CD14-positive monocyte (primary cell): ENCODE measurements around the gene RAB37. TPM values are rescaled to one million over a fixed set of nuclear protein-coding genes. Genes with fewer than 3 reads are reported as not detected.
A peak's percentile ranks its signal among the peaks of the same experiment; 100 is the strongest.

Experiments
- DNase-seq, 3 donors: peaks; one replicate each; pipeline ENCODE4 v3.0.0-alpha.2; 2011 to 2022
- H2AFZ ChIP-seq: 2 replicates; pipeline ENCODE4 v1.6.0; 2012; ENCODE audit warnings: mild to moderate bottlenecking, low read depth, low read length, inconsistent platforms; ENCODE audit not compliant: insufficient read depth, poor library complexity, severe bottlenecking
- H3K27ac ChIP-seq, 2 donors: 1 replicate in 1 of 2; 2 replicates in 1 of 2; pipeline ENCODE4 v1.5.1; 2012 to 2013; ENCODE audit warnings: low read length in 2 of 2, control low read depth in 1 of 2, inconsistent platforms in 1 of 2, low read depth in 1 of 2, mild to moderate bottlenecking in 1 of 2
- H3K27me3 ChIP-seq, 2 donors: one replicate each; pipeline versions ENCODE4 v1.6.0 to v1.6.1; 2011 to 2013; ENCODE audit warnings: low read length in 2 of 2; ENCODE audit not compliant: control insufficient read depth in 2 of 2, insufficient read depth in 2 of 2
- H3K36me3 ChIP-seq, 2 donors: replicated peaks in 1 of 2; 1 replicate in 1 of 2; 2 replicates in 1 of 2; pipeline versions ENCODE4 v1.5.1 to v1.6.1; 2012 to 2013; ENCODE audit warnings: low read length in 2 of 2, control low read depth in 1 of 2, inconsistent platforms in 1 of 2, mild to moderate bottlenecking in 1 of 2; ENCODE audit not compliant: insufficient read depth in 2 of 2, control insufficient read depth in 1 of 2
- H3K4me1 ChIP-seq, 2 donors: 1 replicate in 1 of 2; 2 replicates in 1 of 2; pipeline versions ENCODE4 v1.5.1 to v1.6.1; 2012 to 2013; ENCODE audit warnings: low read length in 2 of 2, control low read depth in 1 of 2, inconsistent platforms in 1 of 2, mild to moderate bottlenecking in 1 of 2, moderate library complexity in 1 of 2; ENCODE audit not compliant: insufficient read depth in 2 of 2, control insufficient read depth in 1 of 2
- H3K4me2 ChIP-seq: replicated peaks from 2 replicates; pipeline ENCODE3; 2012; ENCODE audit warnings: low read length, moderate library complexity, mild to moderate bottlenecking; ENCODE audit not compliant: poor library complexity, severe bottlenecking; ENCODE audit errors: extremely low read depth
- H3K4me3 ChIP-seq, 3 experiments: fragments of 200-600 bp in 1 of 3; sonication (generic) in 1 of 3; replicated peaks in 1 of 3; 1 replicate in 2 of 3; 2 replicates in 1 of 3; pipeline ENCODE4 v1.5.1; 2011 to 2013; ENCODE audit warnings: low read length in 3 of 3, mild to moderate bottlenecking in 3 of 3, control low read depth in 2 of 3, low read depth in 2 of 3, inconsistent platforms in 1 of 3, moderate library complexity in 1 of 3
- H3K79me2 ChIP-seq: 2 replicates; pipeline ENCODE4 v1.6.0; 2012; ENCODE audit warnings: mild to moderate bottlenecking, control low read depth, inconsistent platforms, low read length, moderate library complexity; ENCODE audit not compliant: insufficient read depth
- H3K9ac ChIP-seq: 2 replicates; pipeline ENCODE4 v1.6.0; 2017; ENCODE audit warnings: low read length, mild to moderate bottlenecking; ENCODE audit not compliant: insufficient read depth, poor library complexity, severe bottlenecking
- H3K9me3 ChIP-seq, 2 donors: replicated peaks in 1 of 2; 1 replicate in 1 of 2; 2 replicates in 1 of 2; pipeline versions ENCODE4 v1.5.1 to v1.6.1; 2012 to 2013; ENCODE audit warnings: low read length in 2 of 2, control low read depth in 1 of 2; ENCODE audit not compliant: control insufficient read depth in 1 of 2, insufficient read depth in 1 of 2
- H4K20me1 ChIP-seq: 2 replicates; pipeline ENCODE4 v1.6.0; 2012; ENCODE audit warnings: mild to moderate bottlenecking, low read length, control low read depth, moderate library complexity; ENCODE audit not compliant: insufficient read depth
- H3K27ac Mint-ChIP-seq, 7 donors: one replicate each; pipeline ENCODE4 v1.8.0; 2020; ENCODE audit warnings: mild to moderate bottlenecking in 7 of 7, mixed read lengths in 7 of 7, moderate library complexity in 6 of 7, inconsistent platforms in 2 of 7
- H3K27me3 Mint-ChIP-seq, 3 donors: one replicate each; pipeline ENCODE4 v1.8.0; 2021 to 2022; ENCODE audit warnings: low read depth in 3 of 3, mild to moderate bottlenecking in 3 of 3, mixed read lengths in 3 of 3, moderate library complexity in 3 of 3, inconsistent platforms in 1 of 3
- H3K36me3 Mint-ChIP-seq, 2 donors: one replicate each; pipeline ENCODE4 v1.8.0; 2020; ENCODE audit warnings: mixed read lengths in 2 of 2, inconsistent platforms in 1 of 2, mild to moderate bottlenecking in 1 of 2
- H3K4me1 Mint-ChIP-seq: one replicate; pipeline ENCODE4 v1.8.0; 2020; ENCODE audit warnings: mild to moderate bottlenecking, mixed read lengths
- H3K4me3 Mint-ChIP-seq, 2 donors: one replicate each; pipeline ENCODE4 v1.8.0; 2020; ENCODE audit warnings: mild to moderate bottlenecking in 2 of 2, mixed read lengths in 2 of 2, moderate library complexity in 1 of 2
- H3K9me3 Mint-ChIP-seq, 7 donors: one replicate each; pipeline ENCODE4 v1.8.0; 2020 to 2022; ENCODE audit warnings: mixed read lengths in 7 of 7, mild to moderate bottlenecking in 6 of 7, moderate library complexity in 6 of 7, inconsistent platforms in 2 of 7
- WGBS: methylation state at CpG from one replicate; pipeline ENCODE4 v1.1.5; 2013; ENCODE audit warnings: missing lambda C conversion rate; ENCODE audit not compliant: insufficient coverage; 5-methylcytosine and 5-hydroxymethylcytosine counted together
- intact Hi-C, 2 donors: fragments of 100-400 bp; cut with micrococcal nuclease; formaldehyde crosslinking; loops; one replicate each; pipeline versions ENCODE4 v1.15.0 to v1.15.1; 2023
- polyA plus RNA-seq, 3 donors: library from polyadenylated mRNA; depleted of rRNA in 1 of 3; unstranded in 2 of 3; stranded (reverse) in 1 of 3; fragments of 300-500 nt in 2 of 3; fragments of >200 nt in 1 of 3; fragmentation: Illumina TruSeq in 2 of 3; gene quantifications; 1 replicate in 2 of 3; 2 replicates in 1 of 3; pipeline ENCODE4 v1.2.3, GENCODE V29; 2012 to 2021
- TF ChIP-seq, protein P1 (sequence below): fragments of 200-600 bp; IDR thresholded peaks from one replicate; pipeline ENCODE4 v1.8.0; 2022; ENCODE audit warnings: antibody characterized with exemption, mild to moderate bottlenecking

Gene RAB37
- polyA plus RNA-seq, 3 donors, result 26.8 to 40.9 (median 33.1) TPM

DNA sequence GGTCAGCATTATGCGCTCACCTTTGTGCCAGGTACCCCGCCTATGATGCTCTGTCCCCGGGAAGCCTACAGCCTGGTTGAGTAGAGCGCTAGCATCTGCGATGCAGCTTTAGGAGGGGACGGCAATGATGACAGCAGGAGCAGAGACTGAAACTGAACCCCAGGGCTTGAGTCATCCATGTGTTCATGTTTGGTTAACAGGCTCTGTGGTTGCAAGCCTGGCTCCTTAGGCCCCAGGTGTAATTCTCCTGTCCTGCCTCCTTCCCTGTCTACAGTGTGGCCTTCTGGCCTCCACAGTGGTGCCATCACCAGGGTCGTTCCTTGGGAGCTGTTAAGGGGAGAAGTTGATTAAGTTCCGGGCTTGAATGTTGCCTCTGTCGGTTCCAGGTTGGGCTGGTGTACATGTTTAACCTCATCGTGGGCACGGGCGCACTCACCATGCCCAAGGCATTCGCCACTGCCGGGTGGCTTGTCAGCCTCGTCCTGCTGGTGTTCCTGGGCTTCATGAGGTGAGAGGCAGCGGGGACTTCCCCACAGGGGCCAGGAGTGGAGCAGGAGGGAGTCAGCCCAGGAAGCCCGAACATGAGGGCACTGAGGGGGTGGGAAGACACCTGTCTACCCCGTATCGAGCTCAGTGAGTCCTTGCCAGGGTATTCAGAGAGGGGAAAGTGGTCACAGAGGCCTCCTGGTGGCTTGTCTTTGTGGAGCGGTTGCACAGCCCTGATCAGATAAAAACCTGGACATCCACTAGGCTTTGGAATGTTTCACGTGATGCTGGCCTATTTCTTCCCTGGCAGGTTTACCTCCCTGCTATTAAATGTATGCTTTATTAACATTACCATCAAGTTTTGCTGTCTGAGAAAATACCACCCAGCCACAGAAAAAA lies 48.3 kb downstream of the RAB37 start:
- H3K4me3 Mint-ChIP-seq, result peak overlapping the region in 1 of 2 donors; percentile 83
- H3K27me3 ChIP-seq, result no peaks in the 10 kb centered on the region
- TF ChIP-seq, protein P1, sequence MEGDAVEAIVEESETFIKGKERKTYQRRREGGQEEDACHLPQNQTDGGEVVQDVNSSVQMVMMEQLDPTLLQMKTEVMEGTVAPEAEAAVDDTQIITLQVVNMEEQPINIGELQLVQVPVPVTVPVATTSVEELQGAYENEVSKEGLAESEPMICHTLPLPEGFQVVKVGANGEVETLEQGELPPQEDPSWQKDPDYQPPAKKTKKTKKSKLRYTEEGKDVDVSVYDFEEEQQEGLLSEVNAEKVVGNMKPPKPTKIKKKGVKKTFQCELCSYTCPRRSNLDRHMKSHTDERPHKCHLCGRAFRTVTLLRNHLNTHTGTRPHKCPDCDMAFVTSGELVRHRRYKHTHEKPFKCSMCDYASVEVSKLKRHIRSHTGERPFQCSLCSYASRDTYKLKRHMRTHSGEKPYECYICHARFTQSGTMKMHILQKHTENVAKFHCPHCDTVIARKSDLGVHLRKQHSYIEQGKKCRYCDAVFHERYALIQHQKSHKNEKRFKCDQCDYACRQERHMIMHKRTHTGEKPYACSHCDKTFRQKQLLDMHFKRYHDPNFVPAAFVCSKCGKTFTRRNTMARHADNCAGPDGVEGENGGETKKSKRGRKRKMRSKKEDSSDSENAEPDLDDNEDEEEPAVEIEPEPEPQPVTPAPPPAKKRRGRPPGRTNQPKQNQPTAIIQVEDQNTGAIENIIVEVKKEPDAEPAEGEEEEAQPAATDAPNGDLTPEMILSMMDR, result peak; percentile 23
- H3K9ac ChIP-seq, result no peak overlapping the region
- no peaks in the 10 kb centered on the region for H3K9me3 Mint-ChIP-seq
- H3K9me3 ChIP-seq, result no peaks in the 10 kb centered on the region
- peaks cover 84 to 97% of the 10 kb centered on the region in 2 donors for H3K4me1 ChIP-seq
- DNase-seq, result peak in 1 of 3 donors; percentile 27
- 86% methylated on average over 18 of the region's 21 CpGs for WGBS
- H3K4me1 Mint-ChIP-seq, result peaks cover 97% of the 10 kb centered on the region
- peaks cover 75 to 81% of the 10 kb centered on the region in 2 donors for H3K36me3 Mint-ChIP-seq
- peaks cover 5% of the 10 kb centered on the region for H4K20me1 ChIP-seq
- peak overlapping the region; percentile 68 for H3K4me2 ChIP-seq
- H3K79me2 ChIP-seq, result peaks cover 61% of the 10 kb centered on the region
- peaks cover 5 to 19% of the 10 kb centered on the region in 2 donors for H3K36me3 ChIP-seq
- intact Hi-C loops, result no loop called here
- peak overlapping the region in 1 of 3 experiments; percentile 59 for H3K4me3 ChIP-seq
- no peak overlapping the region for H2AFZ ChIP-seq
- peak overlapping the region; percentile 93 to 100 (median 97) for H3K27ac Mint-ChIP-seq
- H3K27ac ChIP-seq, result peak overlapping the region; percentile 84 to 91
- H3K27me3 Mint-ChIP-seq, result peaks cover 0 to 1% (median 0%) of the 10 kb centered on the region in 3 donors

DNA sequence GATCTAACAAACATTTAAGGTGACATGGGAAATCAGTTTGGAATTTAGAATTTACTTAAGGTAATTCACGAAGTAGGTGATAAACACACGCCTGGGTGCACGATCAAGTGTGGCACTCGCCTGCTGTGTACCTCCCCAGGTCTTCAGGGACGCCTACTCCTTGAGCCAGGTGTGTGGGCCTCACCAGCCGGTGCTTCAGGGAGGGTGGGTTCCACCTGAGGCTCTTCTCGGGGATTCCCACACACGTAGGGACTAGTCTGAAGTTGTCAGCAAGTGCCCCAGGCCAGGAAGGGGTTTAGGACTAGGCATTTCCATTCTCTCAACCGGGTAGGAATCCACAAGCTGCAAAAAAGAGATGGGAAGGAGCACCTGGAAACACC lies 48.9 kb downstream of the RAB37 start:
- no peaks in the 10 kb centered on the region for H3K27me3 ChIP-seq
- H3K4me3 ChIP-seq, result peak overlapping the region in 1 of 3 experiments; percentile 59
- H3K9ac ChIP-seq, result peak overlapping the region; percentile 40
- peaks cover 5 to 19% of the 10 kb centered on the region in 2 donors for H3K36me3 ChIP-seq
- H3K4me1 ChIP-seq, result peaks cover 84 to 97% of the 10 kb centered on the region in 2 donors
- Mint-ChIP-seq H3K27me3 (no peaks in the 10 kb centered on the region), H3K9me3 (no peaks in the 10 kb centered on the region), H3K36me3 (peaks cover 74 to 81% of the 10 kb centered on the region in 2 donors), H3K4me1 (peaks cover 97% of the 10 kb centered on the region), H3K27ac (peak overlapping the region; percentile 93 to 100 (median 97)), H3K4me3 (peak overlapping the region in 1 of 2 donors; percentile 83)
- H3K4me2 ChIP-seq, result peak overlapping the region; percentile 68
- peak overlapping the region; percentile 84 to 91 for H3K27ac ChIP-seq
- no peaks in the 10 kb centered on the region for H4K20me1 ChIP-seq
- intact Hi-C loops, result no loop called here
- no peaks in the 10 kb centered on the region for H3K9me3 ChIP-seq
- no peak overlapping the region for H2AFZ ChIP-seq
- WGBS, result 88% methylated on average over 8 of the region's 9 CpGs
- TF ChIP-seq, protein P1, result no peak
- no peak for DNase-seq
- peaks cover 61% of the 10 kb centered on the region for H3K79me2 ChIP-seq
